NCI-H1417 (cell line): ENCODE results near the gene LGR4.

Source experiments
- DNase-seq, 3 experiments: peaks; one replicate each; lab custom pipeline; 2025; lab: John Stamatoyannopoulos, UW

LGR4 gene

DNA sequence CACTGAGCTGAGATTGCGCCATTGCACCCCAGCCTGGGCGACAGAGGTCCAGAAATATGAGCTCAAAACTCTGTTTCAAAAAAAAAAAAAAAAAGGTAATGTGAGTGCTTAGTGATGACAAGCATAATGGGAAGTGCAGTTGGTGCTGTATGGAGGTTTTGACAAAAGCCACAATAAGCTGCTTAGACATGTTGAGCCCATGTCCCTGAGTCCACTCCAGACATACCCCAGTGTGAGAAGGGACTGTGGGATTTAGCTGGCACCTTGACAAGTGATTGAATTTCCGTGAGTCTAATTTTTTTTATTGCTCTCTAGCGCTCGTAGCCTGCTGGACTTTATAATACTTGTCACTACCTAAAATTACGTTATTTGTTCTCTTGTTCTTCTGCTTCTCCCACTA lies 15.1 kb upstream of the LGR4 start:
- DNase-seq = no peak

DNA sequence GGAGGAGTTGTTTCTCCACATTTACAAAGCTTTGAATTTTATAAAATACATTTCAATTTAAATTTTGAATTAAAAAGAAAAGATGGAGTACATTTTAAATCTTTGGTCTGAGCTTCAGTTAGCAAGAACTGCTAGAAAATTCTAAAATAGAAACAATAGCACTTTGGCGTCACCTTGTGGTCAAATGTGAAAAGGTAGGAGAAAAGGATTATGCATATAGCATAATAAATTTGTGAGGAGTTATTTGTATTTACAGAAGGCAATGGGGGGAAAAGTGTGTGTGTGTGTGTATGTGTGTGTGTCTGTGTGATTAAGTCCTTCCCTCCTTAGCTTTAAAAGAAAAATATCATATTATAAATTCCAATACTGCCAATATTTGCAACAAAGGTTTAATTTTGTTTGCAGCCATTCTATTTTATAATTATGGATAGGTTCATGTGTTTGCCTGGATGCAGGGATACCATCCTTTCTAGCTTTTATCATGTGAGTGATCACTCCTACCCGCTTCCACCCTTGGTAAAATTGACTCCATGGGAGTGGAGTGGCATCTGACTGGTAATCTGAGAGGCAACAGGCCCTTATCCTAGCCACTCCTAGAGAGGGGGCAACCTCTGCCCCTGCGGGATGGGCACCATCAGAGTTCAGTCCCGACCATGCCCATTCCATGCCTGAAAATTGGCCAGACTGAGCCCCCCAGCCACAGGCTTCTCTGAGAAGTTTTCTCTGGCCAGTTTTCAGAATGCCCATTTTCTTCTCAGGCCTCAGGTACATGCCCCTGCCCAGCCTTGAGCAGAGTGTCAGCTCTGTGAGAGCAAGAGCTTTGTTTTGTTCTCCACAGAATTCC lies 13.6 kb upstream of the LGR4 start:
- peak; percentile 29 to 84 (median 76) for DNase-seq

DNA sequence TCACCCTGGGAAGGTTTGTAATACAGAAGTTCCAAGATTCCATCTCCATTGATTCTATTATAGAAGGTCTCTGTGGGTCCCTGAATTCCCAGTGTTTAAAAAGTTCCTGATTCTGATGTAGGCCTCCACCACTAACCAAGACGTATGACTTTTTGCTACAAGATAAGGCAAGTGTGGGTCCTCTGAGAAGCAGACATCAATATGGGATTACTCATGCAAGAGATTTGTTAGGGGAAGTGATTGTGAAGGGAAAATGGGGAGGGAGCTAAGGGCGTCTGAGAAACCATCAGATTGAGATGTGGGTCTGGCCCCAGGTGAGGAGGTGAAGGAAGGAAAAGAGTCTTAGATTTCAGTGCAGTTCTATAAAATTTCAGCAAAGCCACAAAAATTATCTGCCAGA lies 10.2 kb upstream of the LGR4 start:
- no peak for DNase-seq

DNA sequence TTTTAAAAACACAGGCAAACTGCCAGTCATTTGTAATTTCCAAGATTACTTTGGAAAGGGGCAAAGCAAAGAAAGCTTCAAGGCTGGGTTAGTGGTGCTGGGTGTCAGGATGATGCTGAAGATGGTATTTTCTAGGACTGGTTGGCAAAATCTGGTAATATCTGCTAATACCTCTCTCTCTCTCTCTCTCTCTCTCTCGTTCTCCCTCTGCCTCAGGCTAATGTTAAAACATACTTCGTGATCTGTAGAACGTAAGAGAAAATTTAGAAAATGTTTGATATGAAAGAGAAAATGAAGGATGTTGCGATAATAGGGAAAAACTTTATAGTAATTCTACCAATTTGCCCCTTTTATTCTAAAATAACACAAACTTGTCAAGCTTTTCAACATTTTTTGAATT lies 9.4 kb upstream of the LGR4 start:
- DNase-seq = no peak

DNA sequence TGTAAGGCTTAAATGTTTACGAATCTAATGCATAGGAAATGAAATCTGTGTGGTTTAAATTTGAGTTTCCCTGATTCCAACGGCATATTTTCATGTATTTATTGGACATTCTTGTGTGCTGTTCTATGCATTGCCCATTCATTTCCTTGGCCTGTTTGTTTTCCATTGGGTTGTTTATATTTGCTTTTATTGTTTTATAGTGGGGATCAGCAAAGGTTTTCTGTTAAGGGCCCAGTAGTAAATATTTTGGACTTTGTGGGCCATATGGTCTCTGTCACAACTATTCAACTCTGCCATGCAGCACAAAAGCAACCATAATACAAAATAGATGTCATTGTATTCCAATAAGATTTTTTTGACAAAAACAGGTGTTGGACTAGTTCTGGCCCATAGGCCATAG lies 5.2 kb upstream of the LGR4 start:
- DNase-seq = no peak

DNA sequence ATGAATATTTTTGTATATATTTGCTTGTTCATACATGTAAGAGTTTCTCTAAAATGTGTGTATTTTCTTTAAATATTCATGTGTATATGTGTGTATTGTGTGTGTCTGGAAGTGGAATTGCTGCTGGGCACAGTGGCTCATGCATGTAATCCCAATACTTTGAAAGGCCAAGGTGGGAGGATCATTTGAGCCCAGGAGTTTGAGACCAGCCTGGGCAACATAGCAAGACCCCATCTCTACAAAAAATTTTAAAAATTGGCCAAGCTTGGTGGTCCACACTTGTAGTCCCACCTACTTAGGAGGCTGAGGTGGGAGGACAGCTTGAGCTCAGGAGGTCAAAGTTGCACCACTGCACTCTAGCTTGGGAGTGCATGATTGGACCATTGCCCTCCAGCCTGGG lies 4.7 kb upstream of the LGR4 start:
- DNase-seq = no peak

DNA sequence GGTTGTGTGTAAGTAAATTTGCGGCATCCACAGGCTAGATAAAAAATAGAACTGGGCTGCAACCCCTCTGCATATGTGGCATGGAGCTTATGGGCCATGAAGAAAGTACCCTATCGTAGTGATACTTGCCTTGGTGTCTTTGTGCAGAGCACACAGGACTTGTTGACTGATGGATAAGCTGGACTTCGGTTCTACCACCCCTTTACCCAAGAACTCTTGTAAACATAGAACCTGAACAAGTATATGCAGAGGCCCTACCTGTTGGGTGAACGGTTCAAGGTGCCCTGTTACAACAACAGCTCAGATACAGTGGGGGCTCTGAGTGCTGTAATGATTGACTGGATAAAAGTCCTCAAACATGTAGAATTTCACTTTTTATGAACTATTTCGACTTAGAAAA lies 3.0 kb upstream of the LGR4 start:
- DNase-seq = no peak

DNA sequence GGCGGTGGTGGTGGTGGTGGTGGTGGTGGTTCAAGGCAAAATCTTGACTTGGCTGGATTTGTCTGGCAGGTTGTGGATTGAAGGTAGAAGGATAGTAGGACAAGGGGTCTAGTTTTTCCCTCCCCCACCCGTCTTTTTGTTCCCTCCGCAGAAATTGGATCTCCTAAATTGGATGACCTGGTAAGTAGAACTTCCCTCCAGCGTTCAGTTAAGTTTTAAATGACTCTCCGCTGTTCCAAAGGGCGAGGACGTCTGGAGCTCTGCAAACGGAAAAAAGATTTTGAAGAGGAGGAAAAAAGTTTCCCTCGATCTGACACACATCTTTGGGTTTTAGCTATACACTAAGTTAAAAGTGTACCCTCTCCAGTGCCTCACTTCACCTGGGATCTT lies 422 bp upstream of the LGR4 start:
- DNase-seq = no peak

DNA sequence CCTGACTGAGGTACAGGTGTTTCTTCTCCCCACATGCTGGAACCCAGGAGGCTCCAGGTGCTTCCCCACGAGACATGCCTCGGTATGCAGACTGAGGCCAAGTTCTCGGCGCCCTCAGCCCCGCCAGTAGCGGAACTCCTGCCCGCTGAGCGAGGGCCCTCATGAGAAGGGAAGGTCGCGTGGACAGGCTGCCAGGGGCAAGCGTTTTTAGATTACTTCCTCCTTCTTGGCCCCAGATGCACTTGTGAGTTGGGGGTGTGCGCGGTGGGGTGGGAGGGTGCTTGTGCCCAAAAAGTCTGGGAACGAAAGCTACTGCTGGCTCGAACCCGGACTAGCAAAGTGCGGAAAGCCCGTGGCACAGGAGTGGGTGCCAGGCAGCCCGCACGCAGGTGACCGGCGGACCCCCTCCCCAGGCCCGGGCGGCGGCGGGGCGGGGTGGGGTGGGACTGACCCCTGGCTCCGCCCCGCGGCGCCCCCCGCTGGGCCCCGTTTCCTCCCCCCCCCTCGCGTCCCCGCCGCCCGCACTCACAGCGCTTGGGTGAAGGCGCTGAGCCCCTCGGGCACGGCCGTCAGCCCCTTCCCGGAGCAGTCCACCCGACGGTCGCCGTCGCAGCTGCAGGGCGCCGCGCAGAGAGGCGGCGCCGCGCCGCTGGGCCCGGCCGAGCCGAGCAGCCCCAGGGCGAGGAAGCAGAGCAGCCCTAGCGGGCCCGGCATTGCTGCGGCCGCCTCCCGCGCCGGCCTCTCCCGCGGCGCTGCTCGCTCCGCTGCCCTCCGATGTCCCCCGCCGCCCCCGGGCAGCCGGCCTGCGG lies 797 bp downstream of the LGR4 start:
- DNase-seq = peak; percentile 14 to 90 (median 82)

DNA sequence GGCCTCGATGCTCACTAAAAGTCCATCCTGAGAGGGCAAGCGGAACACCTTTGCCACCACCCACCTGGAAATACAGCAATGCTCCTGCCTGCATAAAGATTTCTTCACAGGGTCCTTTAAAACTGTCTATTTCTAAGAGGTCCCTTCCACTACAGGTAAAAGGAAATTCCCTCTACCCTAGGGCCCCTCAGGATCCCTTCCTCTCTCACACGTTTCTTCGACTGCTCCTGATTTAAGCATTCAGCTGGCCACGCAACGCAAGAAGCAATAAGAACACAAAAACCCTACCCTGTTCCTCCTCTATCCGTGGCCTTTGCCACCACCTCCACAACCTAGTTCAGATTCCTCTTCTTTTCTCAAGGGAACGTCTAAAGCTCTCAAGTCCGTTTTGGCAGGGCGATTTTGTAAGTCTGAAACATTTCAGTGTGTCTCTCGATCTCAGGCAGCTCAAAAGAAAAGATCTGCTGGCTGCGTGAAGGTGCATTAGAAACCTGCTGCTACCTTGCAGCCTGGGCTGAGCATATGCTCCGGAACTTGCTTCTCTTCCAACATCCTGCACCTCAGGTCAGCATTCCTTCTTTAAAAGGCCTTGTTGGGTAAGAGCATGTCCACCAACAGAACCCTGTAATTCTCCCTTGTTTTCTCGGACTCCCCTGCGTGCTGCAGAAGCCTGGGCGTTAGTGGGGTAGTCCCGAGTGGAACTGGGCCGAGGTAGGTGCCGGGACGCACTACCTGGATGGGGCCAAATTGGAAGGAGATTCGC lies 1.6 kb downstream of the LGR4 start:
- peak in 2 of 3 experiments; percentile 72 to 78 for DNase-seq

DNA sequence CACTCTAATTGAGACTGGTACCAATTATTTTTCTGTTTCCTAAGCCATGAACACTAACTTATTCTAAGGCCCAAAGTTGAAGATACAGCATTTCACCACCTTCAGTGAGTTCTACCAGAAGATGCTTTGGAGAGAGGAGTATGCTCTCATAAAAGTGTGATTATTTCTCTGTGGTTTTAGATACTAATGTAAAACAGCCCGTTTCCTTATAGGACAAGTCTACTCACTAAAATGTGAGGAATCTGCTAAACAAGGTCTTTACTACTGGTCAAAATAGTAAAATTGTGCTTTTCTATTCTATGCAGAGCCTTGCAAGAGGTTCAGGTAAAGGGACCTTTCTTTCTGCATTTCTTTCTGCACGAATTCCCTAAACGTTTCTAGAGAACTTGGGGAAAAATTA lies 2.4 kb downstream of the LGR4 start:
- DNase-seq = no peak

DNA sequence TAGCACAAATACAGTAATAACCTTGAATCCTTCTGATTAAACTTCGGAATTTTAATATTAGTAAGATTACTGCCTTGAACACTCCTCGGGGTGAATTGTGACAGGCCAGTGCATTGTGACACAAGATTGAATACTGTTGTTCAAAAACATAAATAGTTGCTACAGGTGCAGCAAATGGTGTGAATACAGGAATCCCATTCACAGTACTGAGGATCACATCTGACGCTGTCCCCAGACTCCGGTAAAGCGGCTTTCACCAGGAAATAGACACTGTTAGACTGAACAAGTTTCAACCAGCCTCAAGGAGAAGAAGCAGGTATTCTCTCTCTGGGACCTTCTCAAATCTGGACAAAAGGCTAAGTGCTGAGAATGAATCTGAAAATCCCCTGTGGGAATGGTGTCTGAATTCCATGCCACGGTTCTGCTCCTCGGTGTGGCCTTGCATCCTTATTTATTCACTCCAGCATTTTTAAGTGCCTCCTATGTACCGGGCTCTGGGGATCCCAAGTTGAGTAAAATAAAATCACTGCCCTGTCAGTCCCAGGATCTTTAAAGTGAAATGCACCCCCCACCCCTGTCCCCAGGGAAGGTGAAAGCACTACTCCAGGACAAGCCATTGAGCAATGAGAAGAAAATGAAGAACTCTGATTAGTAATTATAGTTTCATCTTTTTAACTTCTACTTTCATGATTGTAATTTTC lies 3.4 kb downstream of the LGR4 start:
- no peak for DNase-seq

DNA sequence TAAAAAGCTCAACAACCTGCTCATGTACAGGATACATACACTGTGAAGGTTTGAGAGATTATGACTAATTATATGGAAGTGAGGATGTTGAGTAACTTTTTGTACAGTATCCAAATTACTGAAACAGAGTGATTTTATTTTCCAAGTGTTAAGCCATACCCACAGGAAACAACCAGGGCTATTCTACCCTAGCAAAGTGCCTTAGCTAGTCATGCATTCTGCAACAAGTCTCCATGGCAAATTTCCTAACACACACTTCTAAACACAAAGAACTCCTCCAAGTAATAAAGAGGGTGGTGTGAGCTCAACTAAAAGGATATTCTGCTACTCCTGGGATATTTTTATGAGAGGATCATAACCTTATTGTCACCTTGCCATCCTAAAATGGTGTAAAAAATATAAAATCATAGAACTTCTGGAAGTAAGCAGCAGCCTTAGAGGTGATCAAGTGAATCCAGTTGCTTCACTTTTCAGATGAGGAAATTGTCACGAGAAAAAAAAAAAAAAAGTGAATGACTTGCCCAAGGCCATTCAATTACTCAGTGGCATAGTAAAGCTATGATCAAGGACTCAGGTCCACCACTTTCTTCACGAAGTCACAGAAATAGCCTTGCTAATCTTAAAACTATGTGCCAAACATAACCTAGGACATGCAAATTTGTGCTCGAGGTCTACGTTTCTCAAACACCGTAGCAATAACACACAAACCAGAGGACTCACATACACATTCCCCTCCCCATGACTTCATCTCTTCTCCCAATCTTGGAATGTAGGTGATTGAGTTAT lies 4.2 kb downstream of the LGR4 start:
- DNase-seq = no peak

DNA sequence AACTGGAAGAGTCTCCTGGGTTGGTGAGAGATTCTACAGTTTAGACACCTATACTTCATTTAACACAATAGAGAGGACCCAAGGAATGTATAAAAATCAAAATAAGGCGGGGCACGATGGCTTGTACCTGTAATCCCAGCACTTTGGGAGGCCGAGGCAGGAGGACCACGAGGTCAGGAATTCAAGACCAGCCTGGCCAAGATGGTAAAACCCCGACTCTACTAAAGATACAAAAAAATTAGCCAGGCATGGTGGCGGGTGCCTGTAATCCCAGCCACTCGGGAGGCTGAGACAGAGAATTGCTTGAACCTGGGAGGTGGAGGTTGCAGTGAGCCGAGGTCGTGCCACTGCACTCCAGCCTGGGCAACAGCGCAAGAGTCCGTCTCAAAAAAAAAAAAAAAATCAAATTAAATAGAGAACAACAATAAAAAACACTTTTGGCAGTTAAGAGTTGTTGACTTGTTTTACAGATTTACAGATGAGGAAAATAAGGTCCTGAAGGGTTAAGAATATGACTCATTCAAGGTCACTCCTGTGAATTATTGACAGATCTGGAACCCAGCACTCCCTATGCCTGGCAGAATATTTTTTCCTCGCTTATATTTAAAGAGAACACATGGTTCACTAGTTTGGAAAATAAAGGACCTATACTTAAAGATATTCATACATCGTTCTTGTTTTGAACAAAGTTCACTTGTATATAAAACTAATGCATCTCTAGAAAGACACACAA lies 5.2 kb downstream of the LGR4 start:
- no peak for DNase-seq

DNA sequence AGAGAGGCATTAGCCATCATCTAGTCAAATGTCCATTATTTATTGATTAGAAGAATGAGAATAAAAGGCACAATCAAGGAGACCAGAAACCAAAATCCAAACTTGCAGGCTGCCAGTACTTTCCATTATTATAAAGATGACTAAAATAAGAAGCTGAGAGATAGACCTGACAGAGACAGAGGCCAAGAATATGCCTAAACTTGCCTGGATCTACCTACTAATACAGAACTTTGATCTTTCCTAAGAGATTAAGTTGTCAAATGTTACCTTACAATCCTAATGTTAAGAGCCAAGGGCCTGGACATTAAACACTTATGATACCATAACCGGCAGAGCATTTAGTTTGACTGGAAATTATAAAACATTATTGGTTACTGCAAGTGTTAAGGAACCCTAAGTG lies 6.2 kb downstream of the LGR4 start:
- no peak for DNase-seq

DNA sequence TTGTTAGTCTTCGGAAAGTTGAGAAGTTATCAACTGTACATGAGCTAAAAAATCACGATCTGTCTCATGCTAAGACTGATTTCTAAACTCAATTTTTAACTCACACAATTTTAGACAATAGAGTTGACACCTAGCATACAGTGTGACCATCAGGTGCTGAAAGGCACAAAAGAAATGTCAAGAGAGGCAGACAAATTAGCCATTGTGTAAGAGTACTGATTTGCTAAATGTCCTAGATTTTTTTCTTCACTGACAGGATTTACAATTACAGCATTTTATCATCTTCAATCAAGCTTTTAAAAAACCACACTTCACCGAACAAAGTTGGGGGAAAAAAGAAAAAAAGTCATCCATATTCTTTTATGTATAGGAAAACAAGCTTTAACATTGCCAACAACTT lies 7.0 kb downstream of the LGR4 start:
- peak in 2 of 3 experiments; percentile 14 to 71 for DNase-seq

DNA sequence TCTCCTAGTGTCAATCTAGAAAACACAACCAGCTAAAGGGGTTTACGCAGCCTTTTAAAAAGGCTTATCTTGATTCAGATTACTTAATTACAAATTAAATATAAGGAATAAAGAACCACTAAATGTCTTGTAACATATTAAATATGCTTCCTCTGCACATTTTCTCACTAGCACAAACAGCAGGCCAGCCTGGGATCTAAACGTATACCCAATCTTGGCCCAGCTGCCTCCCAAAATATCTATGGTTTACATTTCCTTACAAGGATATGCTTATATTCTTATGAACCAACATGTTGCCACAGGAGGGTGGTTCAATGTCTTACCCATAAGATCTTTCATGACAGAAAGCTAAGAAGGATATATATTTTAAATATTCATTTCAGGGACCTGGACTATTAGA lies 7.7 kb downstream of the LGR4 start:
- no peak for DNase-seq

DNA sequence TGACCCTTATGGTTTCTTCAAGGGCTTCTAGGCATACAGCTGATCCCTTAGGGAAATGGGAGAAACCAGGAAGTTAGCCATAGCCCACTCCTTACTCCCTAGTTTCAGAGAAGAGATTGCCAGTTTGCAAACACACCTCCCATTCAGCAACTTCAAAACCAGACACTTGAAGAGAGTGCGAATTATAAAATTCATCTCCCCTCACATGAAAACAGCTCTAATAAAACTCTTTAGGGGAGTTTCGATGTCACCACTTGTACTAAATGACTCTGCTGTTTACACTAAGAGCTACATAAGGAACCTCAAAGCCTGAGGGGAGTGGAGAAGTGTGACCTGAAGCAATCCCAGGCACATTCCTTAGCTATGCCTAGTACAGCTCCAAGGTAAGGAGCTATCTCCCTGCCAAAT lies 8.3 kb downstream of the LGR4 start:
- peak in 1 of 3 experiments; percentile 8 for DNase-seq

DNA sequence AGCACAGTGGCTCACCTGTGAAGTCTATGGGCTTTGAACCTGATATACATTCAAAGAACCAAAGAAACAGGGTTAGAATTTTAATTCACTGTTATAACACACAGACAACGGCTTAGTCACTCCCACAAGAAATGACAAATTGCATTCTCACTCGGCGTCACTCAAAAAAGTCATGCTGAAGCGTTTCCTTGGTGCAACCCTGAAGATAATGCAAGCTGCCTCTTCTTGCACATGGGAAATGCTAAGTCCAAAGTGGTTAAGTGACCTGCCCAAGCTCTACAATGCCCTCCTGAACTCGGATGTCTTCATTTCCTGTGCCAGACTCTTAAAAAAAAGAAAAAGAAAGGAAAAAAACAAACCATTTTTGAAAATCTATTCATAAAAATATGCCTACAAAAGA lies 10.0 kb downstream of the LGR4 start:
- DNase-seq = no peak
